Glomerular visceral epithelial cell (primary cell): Measurements from ENCODE around the gene EWSR1.
A peak's percentile ranks its signal among the peaks of the same experiment; 100 is the strongest.

Experiments used
- DNase-seq: peaks from one replicate; pipeline ENCODE4 v3.0.0-alpha.2; 2016; ENCODE audit errors: extremely low spot score

The EWSR1 gene

GRCh38 chr22:29305836-29306174, 37.7 kb downstream of the EWSR1 start:
- no peak for DNase-seq

DNA sequence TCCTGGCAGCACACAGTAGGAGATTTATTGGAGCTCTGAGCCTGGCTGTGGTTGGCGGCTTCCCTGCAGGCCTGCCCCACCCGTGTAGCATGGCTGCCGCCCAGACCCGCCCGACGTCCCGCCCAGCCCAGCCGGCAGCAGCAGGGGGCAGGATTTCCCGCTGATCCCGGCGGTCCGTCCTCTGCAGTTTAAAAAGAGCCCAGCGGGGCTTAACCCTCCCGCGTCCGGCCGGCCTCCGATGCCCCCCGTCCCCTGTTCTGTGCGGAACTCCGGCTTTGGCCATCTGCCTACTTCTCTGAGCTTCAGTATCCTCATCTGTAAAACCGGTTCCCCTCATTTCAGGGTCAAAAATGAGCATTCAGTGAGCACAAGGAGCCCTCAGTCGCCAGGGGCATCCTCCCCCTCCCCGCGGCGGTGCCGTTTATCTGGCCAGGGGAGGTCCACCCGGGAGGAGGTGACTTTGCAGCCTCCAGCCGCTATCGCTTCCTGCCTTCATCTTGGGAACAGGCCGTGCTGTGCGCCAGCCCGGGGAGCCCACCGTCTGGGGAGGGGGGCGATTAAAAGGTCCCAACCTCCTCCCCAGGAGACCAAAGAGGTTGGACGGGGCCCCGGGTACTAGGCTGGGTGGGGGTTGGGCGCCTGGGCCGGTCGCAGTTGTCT, 38.2 kb downstream of the EWSR1 start, which contains the start of gene GAS2L1:
TSS of gene GAS2L1 (plus strand) at position 476 of the 660 bp plus-strand sequence. CDS start 1,456 bp downstream, outside the sequence.
- DNase-seq = peak; percentile 80

- peak; percentile 72 for DNase-seq
Observed at GRCh38 chr22:29306835-29307595, 38.9 kb downstream of the EWSR1 start.

GRCh38 chr22:29307596-29308147, 39.6 kb downstream of the EWSR1 start:
- no peak for DNase-seq

- no peak for DNase-seq
Observed at GRCh38 chr22:29308148-29308790, 40.2 kb downstream of the EWSR1 start.

DNA sequence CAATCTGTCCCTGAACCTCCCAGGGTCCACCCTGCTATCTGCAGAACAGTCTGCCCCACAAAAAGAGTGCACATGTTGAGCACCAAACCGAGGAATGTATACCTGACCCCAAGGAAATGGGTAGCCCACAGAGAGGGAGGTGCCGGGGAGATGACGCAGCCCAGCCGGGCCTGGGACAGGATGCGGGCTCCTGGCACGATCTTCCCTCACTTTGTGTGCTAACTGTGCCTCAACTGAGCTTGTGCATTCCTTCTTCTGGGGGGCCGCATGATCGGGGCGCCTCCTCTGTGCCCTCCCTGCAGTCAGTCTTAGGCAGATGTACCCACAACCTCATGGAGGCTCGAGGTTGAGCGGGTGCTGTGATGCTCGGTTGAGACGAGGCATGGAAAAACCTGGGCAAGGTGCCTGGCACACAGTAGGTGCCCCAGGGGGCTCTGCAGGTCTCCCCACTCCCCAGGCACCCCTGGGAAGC, 40.8 kb downstream of the EWSR1 start:
- DNase-seq = peak; percentile 82

DNA sequence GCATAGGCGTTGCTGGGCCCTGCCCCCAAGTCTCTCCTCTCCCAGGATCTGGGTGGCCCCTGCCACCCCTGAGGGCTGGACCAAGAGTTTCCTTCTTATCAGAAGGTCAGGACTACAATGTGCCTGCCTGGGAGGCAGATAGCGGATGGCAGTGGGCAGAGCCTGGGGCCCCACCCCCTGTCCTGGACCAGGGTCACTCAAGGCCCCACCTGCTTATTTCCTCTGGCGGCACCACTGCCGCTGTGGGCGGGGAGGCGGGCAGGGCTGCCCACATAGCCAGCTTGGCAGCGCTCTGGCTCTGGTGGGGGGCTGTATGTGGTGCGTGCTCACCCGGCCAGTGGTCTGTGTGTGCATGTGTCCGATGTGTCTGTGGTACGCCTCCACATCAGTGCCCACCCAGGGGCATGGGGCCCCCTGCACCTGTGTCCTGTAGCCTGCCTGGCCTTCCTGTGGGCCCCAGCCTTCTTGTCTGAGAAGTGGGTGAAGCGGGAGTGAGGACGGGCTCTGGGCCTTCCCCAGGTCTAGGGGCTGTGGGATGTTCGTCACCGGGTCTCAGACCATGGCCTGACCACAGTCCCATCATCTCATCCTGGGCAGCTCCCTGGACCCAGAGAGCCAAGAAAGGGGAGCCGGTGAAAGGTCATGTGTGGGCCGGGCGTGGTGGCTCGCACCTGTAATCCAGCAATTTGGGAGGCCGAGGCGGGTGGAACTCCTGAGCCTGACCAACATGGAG, 41.4 kb downstream of the EWSR1 start:
- DNase-seq = no peak

DNA sequence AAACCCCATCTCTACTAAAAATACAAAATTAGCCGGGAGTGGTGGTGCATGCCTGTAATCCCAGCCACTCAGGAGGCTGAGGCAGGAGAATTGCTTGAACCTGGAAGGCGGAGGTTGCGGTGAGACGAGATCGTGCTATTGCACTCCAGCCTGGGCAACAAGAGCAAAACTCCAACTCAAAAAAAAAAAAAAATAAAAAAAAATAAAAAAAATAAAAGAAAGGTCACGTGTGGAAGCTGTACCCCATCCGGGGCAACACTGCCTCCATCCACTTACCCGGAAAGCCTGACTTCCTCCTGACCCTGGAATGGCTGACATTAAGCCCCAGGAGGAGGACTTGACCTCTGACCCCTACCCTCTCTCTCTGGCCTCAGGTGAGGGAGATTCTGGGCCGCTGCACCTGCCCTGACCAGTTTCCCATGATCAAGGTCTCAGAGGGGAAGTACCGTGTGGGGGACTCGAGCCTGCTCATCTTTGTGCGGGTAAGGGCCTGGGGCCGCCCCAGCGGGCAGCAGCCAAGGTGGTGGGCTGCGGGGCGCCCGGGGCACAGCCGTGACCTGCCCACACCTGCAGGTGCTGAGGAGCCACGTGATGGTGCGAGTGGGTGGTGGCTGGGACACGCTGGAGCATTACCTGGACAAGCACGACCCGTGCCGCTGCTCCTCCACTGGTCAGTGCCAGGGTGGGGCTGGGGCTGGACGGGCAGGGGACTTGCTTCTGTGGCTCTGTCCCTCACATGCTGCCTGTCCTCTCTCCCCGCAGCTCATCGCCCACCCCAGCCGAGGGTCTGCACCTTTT, 42.2 kb downstream of the EWSR1 start:
- no peak for DNase-seq

- peak; percentile 96 for DNase-seq
Observed at GRCh38 chr22:29310863-29311339, 42.8 kb downstream of the EWSR1 start.

GRCh38 chr22:29311464-29312217, 43.6 kb downstream of the EWSR1 start:
- DNase-seq = no peak

GRCh38 chr22:29312218-29313125, 44.4 kb downstream of the EWSR1 start:
- DNase-seq = no peak

DNA sequence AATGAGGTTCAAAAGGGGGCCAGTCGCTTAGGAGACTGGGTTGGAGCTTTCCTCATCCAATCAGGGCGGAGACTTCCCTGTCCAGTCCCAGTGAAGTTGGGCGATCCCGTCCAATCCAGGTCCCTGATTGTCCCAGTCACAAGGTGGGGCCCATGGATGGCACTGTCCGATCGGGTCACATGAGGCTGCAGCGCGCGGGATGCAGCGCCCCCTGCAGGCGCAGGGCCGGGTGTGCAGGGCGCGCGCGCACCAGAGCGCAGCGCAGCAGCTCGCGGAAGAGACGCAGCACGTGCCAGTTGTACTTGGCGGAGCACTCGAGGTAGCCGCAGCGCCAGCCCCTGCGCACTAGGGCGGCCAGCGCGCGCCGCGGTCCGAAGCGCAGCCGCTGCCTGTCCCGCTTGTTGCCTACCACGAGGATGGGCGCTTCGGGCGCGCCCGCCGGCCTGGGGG, 45.1 kb downstream of the EWSR1 start:
- DNase-seq = no peak

- DNase-seq = no peak
Observed at GRCh38 chr22:29313576-29314466, 45.8 kb downstream of the EWSR1 start.

GRCh38 chr22:29314537-29315285, 46.6 kb downstream of the EWSR1 start:
- no peak for DNase-seq

- DNase-seq = no peak
Observed at GRCh38 chr22:29315286-29316140, 47.4 kb downstream of the EWSR1 start, which contains the start of gene RASL10A. Gene RASL10A (minus strand): TSS chr22:29315697. CDS start chr22:29315246, 451 bp downstream.
